H1 (cell line): Measurements from ENCODE around the gene AMELY. TPM values are rescaled to one million over a fixed set of nuclear protein-coding genes. Genes with fewer than 3 reads are reported as not detected.

Experiments
- CTCF ChIA-PET: fragments of 300-600 bp; sonication (Branson Sonifier 250); formaldehyde crosslinking; loops from one replicate; lab custom pipeline; 2021; ENCODE audit not compliant: partially characterized antibody; lab: Charles Lee
- POLR2A ChIA-PET: fragments of 300-600 bp; sonication (Branson Sonifier 250); formaldehyde crosslinking; loops from one replicate; lab custom pipeline; 2021; ENCODE audit warnings: inconsistent platforms; ENCODE audit not compliant: partially characterized antibody; lab: Charles Lee
- DNase-seq, 2 experiments: peaks; one replicate each; pipeline versions ENCODE4 v3.0.0 to v3.0.0-alpha.2; 2010 to 2022; ENCODE audit warnings: low spot score in 2 of 2, low read depth in 1 of 2, mixed read lengths in 1 of 2
- FAIRE-seq: peaks from 2 replicates; lab custom pipeline; 2011; peaks lifted over from hg19 to GRCh38; lab: Jason Lieb, UNC
- H2AFZ ChIP-seq: 2 replicates; pipeline ENCODE4 v1.8.1; 2012; ENCODE audit warnings: low read length, inconsistent platforms
- H2AK5ac ChIP-seq: 2 replicates; pipeline ENCODE4 v1.6.1; 2013; ENCODE audit warnings: low read depth, low read length
- H2BK120ac ChIP-seq: replicated peaks from 2 replicates; pipeline ENCODE3; 2013; ENCODE audit warnings: low read depth, low read length, inconsistent platforms
- H2BK12ac ChIP-seq: 2 replicates; pipeline ENCODE4 v1.6.1; 2013; ENCODE audit warnings: low read depth, low read length
- H2BK15ac ChIP-seq: 2 replicates; pipeline ENCODE4 v1.6.1; 2013; ENCODE audit warnings: low read length
- H2BK20ac ChIP-seq: 2 replicates; pipeline ENCODE4 v1.6.1; 2013; ENCODE audit warnings: low read length
- H2BK5ac ChIP-seq: 2 replicates; pipeline ENCODE4 v1.6.1; 2013; ENCODE audit warnings: low read depth, low read length
- H3K14ac ChIP-seq: 2 replicates; pipeline ENCODE4 v1.6.1; 2013; ENCODE audit warnings: inconsistent platforms; ENCODE audit not compliant: insufficient read length
- H3K18ac ChIP-seq: 2 replicates; pipeline ENCODE4 v1.6.1; 2013; ENCODE audit warnings: low read length; ENCODE audit errors: extremely low read depth
- H3K23ac ChIP-seq: 2 replicates; pipeline ENCODE4 v1.6.1; 2013; ENCODE audit warnings: inconsistent platforms; ENCODE audit not compliant: insufficient read length
- H3K23me2 ChIP-seq: 2 replicates; pipeline ENCODE4 v1.6.1; 2013; ENCODE audit warnings: low read depth, low read length
- H3K27ac ChIP-seq: 2 replicates; pipeline ENCODE4 v1.6.1; 2011; ENCODE audit warnings: low read depth, low read length, inconsistent platforms
- H3K27me3 ChIP-seq, 4 experiments: replicated peaks in 1 of 4; 1 replicate in 1 of 4; 2 replicates in 3 of 4; pipeline versions ENCODE4 v1.6.1 to v1.8.1; 2011 to 2013; ENCODE audit warnings: low read length in 3 of 4, mild to moderate bottlenecking in 3 of 4, inconsistent platforms in 2 of 4, mixed read lengths in 2 of 4, moderate library complexity in 1 of 4; ENCODE audit not compliant: control insufficient read depth in 3 of 4, insufficient read depth in 3 of 4; ENCODE audit errors: extremely low read depth in 1 of 4
- H3K36me3 ChIP-seq, 4 experiments: 2 replicates each; pipeline versions ENCODE4 v1.6.1 to v1.8.1; 2011 to 2013; ENCODE audit warnings: mild to moderate bottlenecking in 4 of 4, low read length in 3 of 4, moderate library complexity in 2 of 4, control low read depth in 1 of 4, inconsistent platforms in 1 of 4; ENCODE audit not compliant: insufficient read depth in 4 of 4, control insufficient read depth in 2 of 4
- H3K4ac ChIP-seq: replicated peaks from 2 replicates; pipeline ENCODE3; 2013; ENCODE audit warnings: low read length, low read depth, mixed read lengths, inconsistent platforms; ENCODE audit not compliant: insufficient read length
- H3K4me1 ChIP-seq, 4 experiments: replicated peaks in 1 of 4; 1 replicate in 1 of 4; 2 replicates in 3 of 4; pipeline versions ENCODE4 v1.6.1 to v1.8.1; 2011 to 2013; ENCODE audit warnings: low read length in 3 of 4, inconsistent platforms in 2 of 4, mixed read lengths in 1 of 4; ENCODE audit not compliant: insufficient read depth in 4 of 4, control insufficient read depth in 3 of 4
- H3K4me2 ChIP-seq, 2 experiments: 2 replicates each; pipeline versions ENCODE4 v1.6.1 to v1.8.1; 2011 to 2013; ENCODE audit warnings: low read depth in 2 of 2, low read length in 2 of 2, control low read depth in 1 of 2, inconsistent platforms in 1 of 2, mild to moderate bottlenecking in 1 of 2; ENCODE audit not compliant: insufficient read depth in 1 of 2
- H3K4me3 ChIP-seq, 4 experiments: fragments of 200-600, 300-600 bp in 1 of 4; sonication (generic), shearing (Covaris generic), sonication (Bioruptor Twin) in 1 of 4; 2 replicates each; pipeline versions ENCODE4 v1.5.1 to v1.8.1; 2011 to 2016; ENCODE audit warnings: low read length in 4 of 4, low read depth in 3 of 4, control low read depth in 2 of 4, inconsistent platforms in 2 of 4, mild to moderate bottlenecking in 2 of 4, mixed read lengths in 1 of 4, moderate library complexity in 1 of 4; ENCODE audit not compliant: insufficient read depth in 2 of 4; ENCODE audit errors: extremely low read depth in 1 of 4
- H3K56ac ChIP-seq: replicated peaks from 2 replicates; pipeline ENCODE3; 2013; ENCODE audit warnings: low read depth, mild to moderate bottlenecking, mixed read lengths, low read length, inconsistent platforms; ENCODE audit not compliant: insufficient read length
- H3K79me1 ChIP-seq: 2 replicates; pipeline ENCODE4 v1.6.1; 2013; ENCODE audit warnings: low read depth, low read length, control low read depth
- H3K79me2 ChIP-seq, 2 experiments: 2 replicates each; pipeline versions ENCODE4 v1.6.1 to v1.8.1; 2012 to 2013; ENCODE audit warnings: low read length in 2 of 2, mild to moderate bottlenecking in 2 of 2, inconsistent platforms in 1 of 2; ENCODE audit not compliant: insufficient read depth in 2 of 2, control insufficient read depth in 1 of 2
- H3K9ac ChIP-seq, 4 experiments: replicated peaks in 1 of 4; 1 replicate in 1 of 4; 2 replicates in 3 of 4; pipeline versions ENCODE4 v1.6.1 to v1.8.1; 2011 to 2013; ENCODE audit warnings: low read depth in 3 of 4, low read length in 3 of 4, control low read depth in 2 of 4, mild to moderate bottlenecking in 2 of 4, moderate library complexity in 2 of 4, inconsistent platforms in 1 of 4; ENCODE audit errors: extremely low read depth in 1 of 4
- H3K9me3 ChIP-seq, 2 experiments: 2 replicates each; pipeline versions ENCODE4 v1.6.1 to v1.8.1; 2012 to 2013; ENCODE audit warnings: mild to moderate bottlenecking in 2 of 2, moderate library complexity in 2 of 2, control low read depth in 1 of 2, inconsistent platforms in 1 of 2, low read depth in 1 of 2, low read length in 1 of 2, mixed read lengths in 1 of 2; ENCODE audit not compliant: insufficient read depth in 2 of 2
- H4K20me1 ChIP-seq, 2 experiments: replicated peaks in 1 of 2; 2 replicates each; pipeline versions ENCODE3 to v1.8.1; 2011 to 2013; ENCODE audit warnings: inconsistent platforms in 2 of 2, low read length in 2 of 2, mild to moderate bottlenecking in 1 of 2; ENCODE audit not compliant: insufficient read depth in 2 of 2, control insufficient read depth in 1 of 2
- H4K5ac ChIP-seq: 2 replicates; pipeline ENCODE4 v1.6.1; 2013; ENCODE audit warnings: low read length, low read depth, mixed read lengths, inconsistent platforms; ENCODE audit not compliant: insufficient read length
- H4K8ac ChIP-seq: 2 replicates; pipeline ENCODE4 v1.8.0; 2013; ENCODE audit warnings: mild to moderate bottlenecking, moderate library complexity, low read length, inconsistent platforms; ENCODE audit not compliant: insufficient read depth; ENCODE audit errors: extremely low read depth
- H4K91ac ChIP-seq: replicated peaks from 2 replicates; pipeline ENCODE3; 2013; ENCODE audit warnings: low read length, mixed read lengths, inconsistent platforms; ENCODE audit not compliant: insufficient read length
- ASH2L ChIP-seq: fragments of 200-600, 300-600 bp; sonication (generic); IDR thresholded peaks from one replicate; pipeline ENCODE4 v1.7.1; 2017; ENCODE audit warnings: low read length
- E2F6 ChIP-seq: IDR thresholded peaks from 2 replicates; pipeline ENCODE4 v1.6.1; 2012; ENCODE audit warnings: inconsistent platforms
- GABPA ChIP-seq: IDR thresholded peaks from 2 replicates; pipeline ENCODE4 v1.6.1; 2011; ENCODE audit warnings: mild to moderate bottlenecking, low read length, moderate library complexity, borderline replicate concordance; ENCODE audit not compliant: insufficient read depth
- TAF1 ChIP-seq: IDR thresholded peaks from 2 replicates; pipeline ENCODE4 v1.6.1; 2011; ENCODE audit warnings: mild to moderate bottlenecking, low read depth, low read length
- TCF12 ChIP-seq: IDR thresholded peaks from 2 replicates; pipeline ENCODE4 v1.6.1; 2011; ENCODE audit warnings: low read depth, mild to moderate bottlenecking, low read length
- WGBS, 2 experiments: shearing (Covaris generic) in 1 of 2; methylation state at CpG; one replicate each; pipeline versions ENCODE4 v1.1.6 to v1.1.7; 2013 to 2015; ENCODE audit warnings: low lambda C conversion rate in 2 of 2, mixed read lengths in 2 of 2, inconsistent platforms in 1 of 2, low coverage in 1 of 2, missing lambda C conversion rate in 1 of 2; ENCODE audit not compliant: insufficient replicate concordance in 2 of 2, insufficient coverage in 1 of 2, insufficient read length in 1 of 2; ENCODE audit errors: extremely low coverage in 1 of 2, missing lambda C conversion rate in 1 of 2; 5-methylcytosine and 5-hydroxymethylcytosine counted together
- polyA plus RNA-seq, 7 experiments: library from polyadenylated mRNA; depleted of rRNA in 3 of 7; stranded (reverse) in 5 of 7; unstranded in 2 of 7; fragments of >200 nt in 5 of 7; fragments of 200-250 nt in 2 of 7; gene quantifications; 1 replicate in 5 of 7; 2 replicates in 1 of 7; 4 replicates in 1 of 7; pipeline versions ENCODE4 v1.2.1 to v1.2.3, GENCODE V29; 2011 to 2013; ENCODE audit warnings: missing spikeins in 2 of 7, mixed read lengths in 2 of 7
- total RNA-seq: library from RNA; stranded (reverse); fragmentation: NEBNext Ultra II Directional; extraction: Animal tissue kit (Norgen Biotek cat#: 25700); gene quantifications from 2 replicates; pipeline ENCODE4 v1.2.1, GENCODE V29; 2021

AMELY gene
- total and polyA plus RNA-seq, 2 of the 8 experiments (the other 6 are each of a cell fraction or from before 2014, with no cell fraction given): 0.09 TPM; not detected in 1

GRCh38 chrY:6921061-6921460, 9.5 kb upstream of the AMELY start:
- H3K27ac ChIP-seq: no peak overlapping the region
- no peak overlapping the region for H3K9ac ChIP-seq
- H3K4me2 ChIP-seq: no peak overlapping the region
- H2BK12ac ChIP-seq: no peak overlapping the region
- no peak overlapping the region for H3K4ac ChIP-seq
- WGBS, 2 experiments: 86% methylated on average over 2 of the region's 2 CpGs; no CpG with 5 or more reads in 1 of the 2 experiments
- H3K9me3 ChIP-seq: no peaks in the 10 kb centered on the region
- H3K18ac ChIP-seq: no peak overlapping the region
- no peak overlapping the region for H3K23ac ChIP-seq
- no peak overlapping the region for H2BK120ac ChIP-seq
- CTCF ChIA-PET: interaction anchor here (1.0 kb wide), 1 partner anchor 44 kb away, joined by 4 read pairs; no protein-coding TSS in a partner anchor
- no peak overlapping the region for H4K8ac ChIP-seq
- no peak overlapping the region for H4K91ac ChIP-seq
- no peak overlapping the region for H3K14ac ChIP-seq
- H4K5ac ChIP-seq: no peak overlapping the region
- FAIRE-seq (no peak), DNase-seq (no peak)
- H3K4me3 ChIP-seq: no peak overlapping the region
- no peaks in the 10 kb centered on the region for H3K4me1 ChIP-seq
- no peak overlapping the region for H2AK5ac ChIP-seq
- no peak for TF ChIP-seq TAF1
- no peak for TF ChIP-seq ASH2L
- TF ChIP-seq TCF12: no peak
- no peak for TF ChIP-seq E2F6
- TF ChIP-seq GABPA: no peak
- peaks cover 0 to 3% of the 10 kb centered on the region in 2 experiments for H4K20me1 ChIP-seq
- H2AFZ ChIP-seq: no peak overlapping the region
- H2BK5ac ChIP-seq: no peak overlapping the region
- POLR2A ChIA-PET: interaction anchor here (5.4 kb wide), 1 partner anchor 11 kb away, joined by 31 read pairs; the partner anchor contains the start of genes AMELY and TBL1Y
- H3K56ac ChIP-seq: no peak overlapping the region
- no peaks in the 10 kb centered on the region for H3K27me3 ChIP-seq
- H3K23me2 ChIP-seq: no peaks in the 10 kb centered on the region
- H3K79me2 ChIP-seq: no peaks in the 10 kb centered on the region; a peak in 1 of 4 replicates
- peaks cover 0 to 2% (median 2%) of the 10 kb centered on the region in 4 experiments; a peak in 4 of 8 replicates for H3K36me3 ChIP-seq
- no peak overlapping the region for H2BK20ac ChIP-seq
- no peak overlapping the region for H2BK15ac ChIP-seq
- no peaks in the 10 kb centered on the region for H3K79me1 ChIP-seq
